CD14-positive monocyte (primary cell): ENCODE measurements around the gene ESPNL. TPM values are rescaled to one million over a fixed set of nuclear protein-coding genes. Genes with fewer than 3 reads are reported as not detected.

Source experiments
- DNase-seq, 3 donors: peaks; one replicate each; pipeline ENCODE4 v3.0.0-alpha.2; 2011 to 2022
- H2AFZ ChIP-seq: 2 replicates; pipeline ENCODE4 v1.6.0; 2012; ENCODE audit warnings: mild to moderate bottlenecking, low read depth, low read length, inconsistent platforms; ENCODE audit not compliant: insufficient read depth, poor library complexity, severe bottlenecking
- H3K27ac ChIP-seq, 2 donors: 1 replicate in 1 of 2; 2 replicates in 1 of 2; pipeline ENCODE4 v1.5.1; 2012 to 2013; ENCODE audit warnings: low read length in 2 of 2, control low read depth in 1 of 2, inconsistent platforms in 1 of 2, low read depth in 1 of 2, mild to moderate bottlenecking in 1 of 2
- H3K27me3 ChIP-seq, 2 donors: one replicate each; pipeline versions ENCODE4 v1.6.0 to v1.6.1; 2011 to 2013; ENCODE audit warnings: low read length in 2 of 2; ENCODE audit not compliant: control insufficient read depth in 2 of 2, insufficient read depth in 2 of 2
- H3K36me3 ChIP-seq, 2 donors: replicated peaks in 1 of 2; 1 replicate in 1 of 2; 2 replicates in 1 of 2; pipeline versions ENCODE4 v1.5.1 to v1.6.1; 2012 to 2013; ENCODE audit warnings: low read length in 2 of 2, control low read depth in 1 of 2, inconsistent platforms in 1 of 2, mild to moderate bottlenecking in 1 of 2; ENCODE audit not compliant: insufficient read depth in 2 of 2, control insufficient read depth in 1 of 2
- H3K4me1 ChIP-seq, 2 donors: 1 replicate in 1 of 2; 2 replicates in 1 of 2; pipeline versions ENCODE4 v1.5.1 to v1.6.1; 2012 to 2013; ENCODE audit warnings: low read length in 2 of 2, control low read depth in 1 of 2, inconsistent platforms in 1 of 2, mild to moderate bottlenecking in 1 of 2, moderate library complexity in 1 of 2; ENCODE audit not compliant: insufficient read depth in 2 of 2, control insufficient read depth in 1 of 2
- H3K4me2 ChIP-seq: replicated peaks from 2 replicates; pipeline ENCODE3; 2012; ENCODE audit warnings: low read length, moderate library complexity, mild to moderate bottlenecking; ENCODE audit not compliant: poor library complexity, severe bottlenecking; ENCODE audit errors: extremely low read depth
- H3K4me3 ChIP-seq, 3 experiments: fragments of 200-600 bp in 1 of 3; sonication (generic) in 1 of 3; replicated peaks in 1 of 3; 1 replicate in 2 of 3; 2 replicates in 1 of 3; pipeline ENCODE4 v1.5.1; 2011 to 2013; ENCODE audit warnings: low read length in 3 of 3, mild to moderate bottlenecking in 3 of 3, control low read depth in 2 of 3, low read depth in 2 of 3, inconsistent platforms in 1 of 3, moderate library complexity in 1 of 3
- H3K79me2 ChIP-seq: 2 replicates; pipeline ENCODE4 v1.6.0; 2012; ENCODE audit warnings: mild to moderate bottlenecking, control low read depth, inconsistent platforms, low read length, moderate library complexity; ENCODE audit not compliant: insufficient read depth
- H3K9ac ChIP-seq: 2 replicates; pipeline ENCODE4 v1.6.0; 2017; ENCODE audit warnings: low read length, mild to moderate bottlenecking; ENCODE audit not compliant: insufficient read depth, poor library complexity, severe bottlenecking
- H3K9me3 ChIP-seq, 2 donors: replicated peaks in 1 of 2; 1 replicate in 1 of 2; 2 replicates in 1 of 2; pipeline versions ENCODE4 v1.5.1 to v1.6.1; 2012 to 2013; ENCODE audit warnings: low read length in 2 of 2, control low read depth in 1 of 2; ENCODE audit not compliant: control insufficient read depth in 1 of 2, insufficient read depth in 1 of 2
- H4K20me1 ChIP-seq: 2 replicates; pipeline ENCODE4 v1.6.0; 2012; ENCODE audit warnings: mild to moderate bottlenecking, low read length, control low read depth, moderate library complexity; ENCODE audit not compliant: insufficient read depth
- H3K27ac Mint-ChIP-seq, 7 donors: one replicate each; pipeline ENCODE4 v1.8.0; 2020; ENCODE audit warnings: mild to moderate bottlenecking in 7 of 7, mixed read lengths in 7 of 7, moderate library complexity in 6 of 7, inconsistent platforms in 2 of 7
- H3K27me3 Mint-ChIP-seq, 3 donors: one replicate each; pipeline ENCODE4 v1.8.0; 2021 to 2022; ENCODE audit warnings: low read depth in 3 of 3, mild to moderate bottlenecking in 3 of 3, mixed read lengths in 3 of 3, moderate library complexity in 3 of 3, inconsistent platforms in 1 of 3
- H3K36me3 Mint-ChIP-seq, 2 donors: one replicate each; pipeline ENCODE4 v1.8.0; 2020; ENCODE audit warnings: mixed read lengths in 2 of 2, inconsistent platforms in 1 of 2, mild to moderate bottlenecking in 1 of 2
- H3K4me1 Mint-ChIP-seq: one replicate; pipeline ENCODE4 v1.8.0; 2020; ENCODE audit warnings: mild to moderate bottlenecking, mixed read lengths
- H3K4me3 Mint-ChIP-seq, 2 donors: one replicate each; pipeline ENCODE4 v1.8.0; 2020; ENCODE audit warnings: mild to moderate bottlenecking in 2 of 2, mixed read lengths in 2 of 2, moderate library complexity in 1 of 2
- H3K9me3 Mint-ChIP-seq, 7 donors: one replicate each; pipeline ENCODE4 v1.8.0; 2020 to 2022; ENCODE audit warnings: mixed read lengths in 7 of 7, mild to moderate bottlenecking in 6 of 7, moderate library complexity in 6 of 7, inconsistent platforms in 2 of 7
- CTCF ChIP-seq: fragments of 200-600 bp; IDR thresholded peaks from one replicate; pipeline ENCODE4 v1.8.0; 2022; ENCODE audit warnings: antibody characterized with exemption, mild to moderate bottlenecking
- WGBS: methylation state at CpG from one replicate; pipeline ENCODE4 v1.1.5; 2013; ENCODE audit warnings: missing lambda C conversion rate; ENCODE audit not compliant: insufficient coverage; 5-methylcytosine and 5-hydroxymethylcytosine counted together
- intact Hi-C, 2 donors: fragments of 100-400 bp; cut with micrococcal nuclease; formaldehyde crosslinking; loops; one replicate each; pipeline versions ENCODE4 v1.15.0 to v1.15.1; 2023
- polyA plus RNA-seq, 3 donors: library from polyadenylated mRNA; depleted of rRNA in 1 of 3; unstranded in 2 of 3; stranded (reverse) in 1 of 3; fragments of 300-500 nt in 2 of 3; fragments of >200 nt in 1 of 3; fragmentation: Illumina TruSeq in 2 of 3; gene quantifications; 1 replicate in 2 of 3; 2 replicates in 1 of 3; pipeline ENCODE4 v1.2.3, GENCODE V29; 2012 to 2021

The ESPNL gene
- polyA plus RNA-seq, 3 donors = not detected

DNA sequence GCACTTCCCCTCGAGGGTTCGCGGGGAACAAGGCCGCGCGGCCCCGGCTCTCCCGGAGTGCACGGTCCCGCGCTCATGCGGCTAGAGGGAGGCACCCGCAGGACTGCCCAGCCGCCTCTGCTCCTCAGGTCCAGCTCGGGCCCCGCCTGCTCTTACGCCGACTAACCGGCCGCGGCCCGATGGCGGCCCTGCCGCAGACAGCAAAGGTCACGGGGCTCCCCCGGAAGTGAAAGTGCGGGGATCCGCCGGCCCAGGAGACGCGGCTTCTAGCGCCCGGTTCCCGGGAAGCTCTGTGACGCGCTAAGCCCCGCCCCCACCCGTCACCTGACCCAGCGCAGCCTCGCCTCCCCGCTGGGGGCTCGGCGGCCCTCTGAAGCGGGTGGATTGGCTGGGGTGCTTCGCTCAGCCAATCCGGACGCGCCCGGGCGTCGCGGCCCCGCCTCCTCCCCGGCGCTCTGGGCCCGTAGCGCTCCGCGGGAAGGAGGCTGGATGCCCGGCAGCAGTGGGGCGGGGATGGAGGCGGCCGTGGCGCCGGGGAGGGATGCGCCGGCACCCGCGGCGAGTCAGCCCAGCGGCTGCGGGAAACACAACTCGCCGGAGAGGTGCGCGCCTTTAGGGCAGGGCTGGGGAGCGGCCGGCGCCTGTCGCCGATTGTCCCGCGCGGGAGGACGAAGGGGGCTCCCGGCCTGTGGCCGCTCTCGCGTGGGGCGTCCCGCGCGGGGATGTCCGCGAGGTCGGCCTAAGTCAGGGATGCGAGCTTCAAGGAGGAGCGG, 39.4 kb upstream of the ESPNL start, which contains the start of gene SCLY:
SCLY (plus strand) TSS at position 460 of the 773 bp plus-strand sequence; CDS start at position 514, 54 bp downstream.
- Mint-ChIP-seq H3K36me3 (peaks cover 14 to 18% of the 10 kb centered on the region in 2 donors), H3K4me1 (peaks cover 22% of the 10 kb centered on the region), H3K9me3 (peaks cover 17 to 24% (median 20%) of the 10 kb centered on the region in 7 donors), H3K27me3 (peaks cover 8 to 24% (median 22%) of the 10 kb centered on the region in 3 donors), H3K4me3 (peak within 1 kb of the TSS; percentile 90 to 94), H3K27ac (peak within 1 kb of the TSS; percentile 82 to 95 (median 90))
- peak within 1 kb of the TSS; percentile 91 for H3K9ac ChIP-seq
- peak within 1 kb of the TSS; percentile 98 for H2AFZ ChIP-seq
- H3K4me3 ChIP-seq = peak within 1 kb of the TSS; percentile 74 to 88 (median 82)
- H4K20me1 ChIP-seq = no peaks in the 10 kb centered on the region
- peaks cover 6 to 10% of the 10 kb centered on the region in 2 donors for H3K9me3 ChIP-seq
- H3K4me2 ChIP-seq = peak within 1 kb of the TSS; percentile 93
- peaks cover 3 to 19% of the 10 kb centered on the region in 2 donors for H3K27me3 ChIP-seq
- no peaks in the 10 kb centered on the region for H3K79me2 ChIP-seq
- peak; percentile 98 for DNase-seq
- under 1% methylated on average over 98 of the region's 98 CpGs for WGBS
- intact Hi-C loops = loop anchor here in 1 of 2 donors (2.0 to 5.0 kb wide), 2 partner anchors 92 to 182 kb away; partner anchors contain the start of gene HES6
- peaks cover 8 to 14% of the 10 kb centered on the region in 2 donors for H3K36me3 ChIP-seq
- H3K4me1 ChIP-seq = peaks cover 17 to 23% of the 10 kb centered on the region in 2 donors
- no peak for TF ChIP-seq CTCF
- peak within 1 kb of the TSS; percentile 66 to 91 for H3K27ac ChIP-seq

DNA sequence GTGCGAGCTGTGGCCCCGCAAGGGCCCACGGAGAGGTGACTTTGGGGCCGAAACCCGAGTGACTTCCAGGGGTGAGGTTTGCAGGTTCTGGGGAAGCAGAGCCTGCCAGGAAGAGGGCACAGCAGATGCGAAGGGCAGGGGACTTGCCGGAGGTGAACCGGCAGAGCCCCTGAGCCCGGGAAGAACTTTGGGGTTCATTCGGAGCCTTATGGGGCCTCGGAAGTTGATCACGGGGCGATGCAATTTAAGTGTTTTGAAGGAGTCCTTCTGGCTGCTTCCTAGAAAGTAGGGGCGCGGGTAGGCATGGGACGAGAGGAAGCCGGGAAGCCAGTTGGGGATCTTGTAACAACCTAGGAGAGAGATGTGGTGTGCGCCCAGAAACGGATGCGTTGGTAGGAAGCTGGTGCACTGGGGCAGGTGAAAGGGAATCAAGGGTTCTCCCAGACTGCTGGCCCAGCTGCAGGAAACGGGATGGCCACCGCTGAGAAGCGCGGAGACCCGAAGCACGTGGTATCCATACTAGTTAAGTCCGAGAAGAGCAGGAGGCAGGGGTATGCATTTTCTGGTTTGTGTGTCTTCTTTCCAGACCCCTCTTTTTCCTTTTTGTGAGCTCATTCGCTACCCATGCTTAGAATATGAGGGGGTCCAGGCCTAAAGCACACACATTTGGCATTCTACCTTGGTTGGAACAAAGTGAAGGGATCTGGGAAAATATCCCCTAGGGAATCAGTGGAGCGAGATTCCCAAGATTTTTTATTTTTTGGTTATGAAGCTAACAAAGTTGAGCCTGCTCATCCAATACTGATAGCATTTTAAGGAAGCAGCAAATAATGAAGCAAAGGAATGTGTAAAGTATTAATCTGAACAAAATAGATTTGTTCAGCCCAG, 38.6 kb upstream of the ESPNL start:
- H3K27ac ChIP-seq = peak overlapping the region; percentile 40 to 91
- peaks cover 0 to 11% of the 10 kb centered on the region in 2 donors for H3K27me3 ChIP-seq
- intact Hi-C loops = loop anchor here in 1 of 2 donors (2.0 to 5.0 kb wide), 2 partner anchors 93 to 181 kb away; partner anchors contain the start of gene HES6
- Mint-ChIP-seq H3K36me3 (peaks cover 22 to 23% of the 10 kb centered on the region in 2 donors), H3K4me3 (peak overlapping the region; percentile 90 to 94), H3K27ac (peak overlapping the region in 6 of 7 donors; percentile 33 to 79 (median 78)), H3K27me3 (peaks cover 8 to 22% (median 21%) of the 10 kb centered on the region in 3 donors), H3K9me3 (peaks cover 12 to 21% (median 14%) of the 10 kb centered on the region in 7 donors), H3K4me1 (peaks cover 22% of the 10 kb centered on the region)
- no peak for TF ChIP-seq CTCF
- no peaks in the 10 kb centered on the region for H4K20me1 ChIP-seq
- WGBS = under 1% methylated on average over 23 of the region's 29 CpGs
- H3K4me1 ChIP-seq = peaks cover 17 to 23% of the 10 kb centered on the region in 2 donors
- peaks cover 0 to 2% of the 10 kb centered on the region in 2 donors for H3K9me3 ChIP-seq
- H3K79me2 ChIP-seq = no peaks in the 10 kb centered on the region
- peak overlapping the region; percentile 98 for H2AFZ ChIP-seq
- peak overlapping the region; percentile 93 for H3K4me2 ChIP-seq
- DNase-seq = peak in 1 of 3 donors; percentile 19
- peak overlapping the region; percentile 63 to 82 (median 74) for H3K4me3 ChIP-seq
- H3K9ac ChIP-seq = peak overlapping the region; percentile 91
- H3K36me3 ChIP-seq = peaks cover 11 to 22% of the 10 kb centered on the region in 2 donors
